ENCODE data around the gene RSL1D1. TPM values are rescaled to one million over a fixed set of nuclear protein-coding genes. Genes with fewer than 3 reads are reported as not detected.

RSL1D1 gene
- 196 and 208 TPM in 2 replicates for total RNA-seq (2014; rRNA removed; shearing (Covaris generic))
- 282 and 335 TPM in 2 replicates for polyA plus RNA-seq (2015; cell fraction: cytosol; rRNA removed)
- polyA plus RNA-seq (2015; cell fraction: nucleus; rRNA removed): 248 and 255 TPM in 2 replicates

GRCh38 chr16:11851294-11852091, at the start of gene RSL1D1:
Gene RSL1D1 (minus strand): TSS chr16:11851542. CDS start chr16:11851512, 30 bp downstream.
- DNase-seq (ENCODE audit: low read depth): peak; percentile 89

- peak; percentile 5 for DNase-seq (ENCODE audit: low read depth)
Observed at GRCh38 chr16:11901091-11901490, 49.7 kb upstream of the RSL1D1 start.

- DNase-seq (ENCODE audit: low read depth): peak; percentile 50
Observed at GRCh38 chr16:11896486-11897176, 45.3 kb upstream of the RSL1D1 start.

- no peak for DNase-seq (ENCODE audit: low read depth)
Observed at GRCh38 chr16:11893571-11893970, 42.2 kb upstream of the RSL1D1 start.

GRCh38 chr16:11892761-11893160, 41.4 kb upstream of the RSL1D1 start:
- no peak for DNase-seq (ENCODE audit: low read depth)

GRCh38 chr16:11890231-11890965, 39.1 kb upstream of the RSL1D1 start:
- no peak for DNase-seq (ENCODE audit: low read depth)

- no peak for DNase-seq (ENCODE audit: low read depth)
Observed at GRCh38 chr16:11886881-11887280, 35.5 kb upstream of the RSL1D1 start.

GRCh38 chr16:11884035-11884434, 32.7 kb upstream of the RSL1D1 start:
- DNase-seq (ENCODE audit: low read depth): no peak

GRCh38 chr16:11880007-11880406, 28.7 kb upstream of the RSL1D1 start:
- no peak for DNase-seq (ENCODE audit: low read depth)

GRCh38 chr16:11877374-11877773, 26.0 kb upstream of the RSL1D1 start:
- DNase-seq (ENCODE audit: low read depth): no peak

- DNase-seq (ENCODE audit: low read depth): no peak
Observed at GRCh38 chr16:11876306-11876705, 25.0 kb upstream of the RSL1D1 start.

GRCh38 chr16:11875721-11876120, 24.4 kb upstream of the RSL1D1 start:
- no peak for DNase-seq (ENCODE audit: low read depth)

GRCh38 chr16:11871193-11871592, 19.9 kb upstream of the RSL1D1 start:
- DNase-seq (ENCODE audit: low read depth): peak; percentile 48

GRCh38 chr16:11870399-11870798, 19.1 kb upstream of the RSL1D1 start:
- no peak for DNase-seq (ENCODE audit: low read depth)

GRCh38 chr16:11869353-11870228, 18.2 kb upstream of the RSL1D1 start:
- no peak for DNase-seq (ENCODE audit: low read depth)

- no peak for DNase-seq (ENCODE audit: low read depth)
Observed at GRCh38 chr16:11868412-11868980, 17.2 kb upstream of the RSL1D1 start.

- DNase-seq (ENCODE audit: low read depth): no peak
Observed at GRCh38 chr16:11862489-11862888, 11.1 kb upstream of the RSL1D1 start.

GRCh38 chr16:11857161-11857560, 5.8 kb upstream of the RSL1D1 start:
- DNase-seq (ENCODE audit: low read depth): peak; percentile 64

GRCh38 chr16:11852092-11852809, 909 bp upstream of the RSL1D1 start:
- peak; percentile 26 for DNase-seq (ENCODE audit: low read depth)

GRCh38 chr16:11848842-11849241, 2.5 kb downstream of the RSL1D1 start:
- peak; percentile 38 for DNase-seq (ENCODE audit: low read depth)

All from HT1080 (cell line).